Activated T-cell treated with anti-CD3 and anti-CD28 coated beads, Interleukin-2, amount 50 U/mL, for 48 hours (primary cell): ENCODE results near the gene SCUBE3.

Experiments used
- DNase-seq, 2 experiments: peaks; one replicate each; pipeline ENCODE4 v3.0.0-alpha.2; 2020

Gene SCUBE3

GRCh38 chr6:35213824-35214756 lies at the start of gene SCUBE3:
TSS of gene SCUBE3 (plus strand) at chr6:35213956. CDS start at chr6:35214419, 463 bp downstream.
- peak; percentile 23 to 34 for DNase-seq

- no peak for DNase-seq
These were observed 49.5 kb upstream of the SCUBE3 start for GRCh38 chr6:35164277-35164676.

GRCh38 chr6:35164868-35165267 lies 48.9 kb upstream of the SCUBE3 start:
- no peak for DNase-seq

- no peak for DNase-seq
These were observed 48.1 kb upstream of the SCUBE3 start for GRCh38 chr6:35165630-35166071.

- no peak for DNase-seq
These were observed 47.6 kb upstream of the SCUBE3 start for GRCh38 chr6:35166116-35166515.

- DNase-seq, result no peak
These were observed 47.2 kb upstream of the SCUBE3 start for GRCh38 chr6:35166520-35166919.

- no peak for DNase-seq
These were observed 46.3 kb upstream of the SCUBE3 start for GRCh38 chr6:35167505-35167904.

- DNase-seq, result no peak
These were observed 45.3 kb upstream of the SCUBE3 start for GRCh38 chr6:35168461-35168861.

- no peak for DNase-seq
These were observed 43.6 kb upstream of the SCUBE3 start for GRCh38 chr6:35170166-35170565.

- no peak for DNase-seq
These were observed 42.9 kb upstream of the SCUBE3 start for GRCh38 chr6:35170891-35171290.

GRCh38 chr6:35173044-35173426 lies 40.7 kb upstream of the SCUBE3 start:
- DNase-seq, result no peak

GRCh38 chr6:35173427-35174087 lies 40.2 kb upstream of the SCUBE3 start:
- no peak for DNase-seq

GRCh38 chr6:35174088-35174434 lies 39.7 kb upstream of the SCUBE3 start:
- DNase-seq, result no peak

GRCh38 chr6:35174501-35174900 lies 39.3 kb upstream of the SCUBE3 start:
- DNase-seq, result no peak

- DNase-seq, result no peak
These were observed 37.3 kb upstream of the SCUBE3 start for GRCh38 chr6:35176301-35177024.

GRCh38 chr6:35177157-35177556 lies 36.6 kb upstream of the SCUBE3 start:
- no peak for DNase-seq

GRCh38 chr6:35177596-35177995 lies 36.2 kb upstream of the SCUBE3 start:
- no peak for DNase-seq

- DNase-seq, result no peak
These were observed 35.7 kb upstream of the SCUBE3 start for GRCh38 chr6:35178012-35178411.

GRCh38 chr6:35178932-35179832 lies 34.6 kb upstream of the SCUBE3 start:
- no peak for DNase-seq

- DNase-seq, result no peak
These were observed 33.7 kb upstream of the SCUBE3 start for GRCh38 chr6:35179901-35180535.

GRCh38 chr6:35181308-35181932 lies 32.3 kb upstream of the SCUBE3 start:
- no peak for DNase-seq
